ENCODE results near the gene TMEM14A.
"Not testable (repeated sequence)": the region's sequence is repeated elsewhere in the genome, so short reads cannot be mapped to it uniquely, and the experiment has no call there.

The TMEM14A gene

GRCh38 chr6:52704060-52704459 is 33.1 kb downstream of the TMEM14A start:
- DNase-seq: no peak

- not testable (repeated sequence) for DNase-seq
These were observed 34.0 kb downstream of the TMEM14A start for GRCh38 chr6:52704781-52705502.

- no peak for DNase-seq
These were observed 35.1 kb downstream of the TMEM14A start for GRCh38 chr6:52706001-52706400.

- no peak for DNase-seq
These were observed 37.2 kb downstream of the TMEM14A start for GRCh38 chr6:52707963-52708680.

- no peak for DNase-seq
These were observed 41.2 kb downstream of the TMEM14A start for GRCh38 chr6:52712136-52712535.

- DNase-seq: not testable (repeated sequence)
These were observed 43.8 kb downstream of the TMEM14A start for GRCh38 chr6:52714761-52715160.

GRCh38 chr6:52718550-52718949 is 47.6 kb downstream of the TMEM14A start:
- DNase-seq: no peak

- no peak for DNase-seq
These were observed 49.4 kb downstream of the TMEM14A start for GRCh38 chr6:52720321-52720720.

GRCh38 chr6:52724042-52724405 is 53.1 kb downstream of the TMEM14A start:
- no peak for DNase-seq

GRCh38 chr6:52724406-52725121 is 53.7 kb downstream of the TMEM14A start:
- DNase-seq: peak; percentile 66 to 77

- peak; percentile 23 to 42 for DNase-seq
These were observed 54.2 kb downstream of the TMEM14A start for GRCh38 chr6:52725143-52725534.

GRCh38 chr6:52725535-52726192 is 54.8 kb downstream of the TMEM14A start:
- peak; percentile 81 to 88 for DNase-seq

GRCh38 chr6:52726193-52726542 is 55.3 kb downstream of the TMEM14A start:
- DNase-seq: no peak

GRCh38 chr6:52726741-52727535 is 56.0 kb downstream of the TMEM14A start:
- DNase-seq: peak; percentile 18 to 25

GRCh38 chr6:52727908-52728307 is 57.0 kb downstream of the TMEM14A start:
- no peak for DNase-seq

GRCh38 chr6:52728394-52728793 is 57.5 kb downstream of the TMEM14A start:
- no peak for DNase-seq

GRCh38 chr6:52729576-52729975 is 58.7 kb downstream of the TMEM14A start:
- DNase-seq: no peak

- DNase-seq: no peak
These were observed 60.8 kb downstream of the TMEM14A start for GRCh38 chr6:52731719-52732118.

- DNase-seq: no peak
These were observed 62.3 kb downstream of the TMEM14A start for GRCh38 chr6:52733172-52733571.

GRCh38 chr6:52734072-52734471 is 63.2 kb downstream of the TMEM14A start:
- DNase-seq: no peak

GRCh38 chr6:52735071-52735470 is 64.2 kb downstream of the TMEM14A start:
- no peak for DNase-seq

- no peak for DNase-seq
These were observed 65.2 kb downstream of the TMEM14A start for GRCh38 chr6:52736145-52736544.
